Lower lobe of right lung (tissue), 2 donors: ENCODE results near the gene KRTAP10-3. TPM values are rescaled to one million over a fixed set of nuclear protein-coding genes. Genes with fewer than 3 reads are reported as not detected.
"Not testable (repeated sequence)": the region's sequence is repeated elsewhere in the genome, so short reads cannot be mapped to it uniquely, and the experiment has no call there.

Source experiments
- ATAC-seq, 2 donors: fragments of 200-7000 bp; cut with Tn5 transposase; one replicate each; pipeline ENCODE4 v1.9.1; 2020 to 2022; ENCODE audit warnings: mild to moderate bottlenecking in 2 of 2, moderate library complexity in 2 of 2
- DNase-seq: peaks from one replicate; pipeline ENCODE4 v3.0.0-alpha.2; 2020
- H3K27ac ChIP-seq: fragments of 200-600 bp; one replicate; pipeline ENCODE4 v1.8.0; 2022
- H3K27me3 ChIP-seq: fragments of 200-600 bp; one replicate; pipeline ENCODE4 v1.8.0; 2022; ENCODE audit warnings: low read depth
- H3K36me3 ChIP-seq: fragments of 200-600 bp; one replicate; pipeline ENCODE4 v1.8.0; 2022; ENCODE audit warnings: mild to moderate bottlenecking
- H3K4me1 ChIP-seq: fragments of 200-600 bp; one replicate; pipeline ENCODE4 v1.8.0; 2022
- H3K4me3 ChIP-seq: fragments of 200-600 bp; one replicate; pipeline ENCODE4 v1.8.0; 2022; ENCODE audit warnings: mild to moderate bottlenecking
- H3K9me3 ChIP-seq: fragments of 200-600 bp; one replicate; pipeline ENCODE4 v1.8.0; 2022
- intact Hi-C: fragments of 100-400 bp; cut with DNase I; formaldehyde crosslinking; loops from one replicate; pipeline ENCODE4 v1.11.0; 2022
- total RNA-seq: library from RNA; stranded (reverse); fragmentation: NEBNext Ultra II Directional; extraction: Animal tissue kit (Norgen Biotek cat#: 25700); gene quantifications from one replicate; pipeline ENCODE4 v1.2.1, GENCODE V29; 2021
- TF ChIP-seq, protein P1 (sequence below): fragments of 200-600 bp; IDR thresholded peaks from one replicate; pipeline ENCODE4 v1.8.0; 2022; ENCODE audit warnings: antibody characterized with exemption, mild to moderate bottlenecking
- donor health status: DM: no; HTN: yes; CAD: no; lungs with severe emphysema.

KRTAP10-3 gene
- total RNA-seq, 1 donor from 2014 or later = not detected

DNA sequence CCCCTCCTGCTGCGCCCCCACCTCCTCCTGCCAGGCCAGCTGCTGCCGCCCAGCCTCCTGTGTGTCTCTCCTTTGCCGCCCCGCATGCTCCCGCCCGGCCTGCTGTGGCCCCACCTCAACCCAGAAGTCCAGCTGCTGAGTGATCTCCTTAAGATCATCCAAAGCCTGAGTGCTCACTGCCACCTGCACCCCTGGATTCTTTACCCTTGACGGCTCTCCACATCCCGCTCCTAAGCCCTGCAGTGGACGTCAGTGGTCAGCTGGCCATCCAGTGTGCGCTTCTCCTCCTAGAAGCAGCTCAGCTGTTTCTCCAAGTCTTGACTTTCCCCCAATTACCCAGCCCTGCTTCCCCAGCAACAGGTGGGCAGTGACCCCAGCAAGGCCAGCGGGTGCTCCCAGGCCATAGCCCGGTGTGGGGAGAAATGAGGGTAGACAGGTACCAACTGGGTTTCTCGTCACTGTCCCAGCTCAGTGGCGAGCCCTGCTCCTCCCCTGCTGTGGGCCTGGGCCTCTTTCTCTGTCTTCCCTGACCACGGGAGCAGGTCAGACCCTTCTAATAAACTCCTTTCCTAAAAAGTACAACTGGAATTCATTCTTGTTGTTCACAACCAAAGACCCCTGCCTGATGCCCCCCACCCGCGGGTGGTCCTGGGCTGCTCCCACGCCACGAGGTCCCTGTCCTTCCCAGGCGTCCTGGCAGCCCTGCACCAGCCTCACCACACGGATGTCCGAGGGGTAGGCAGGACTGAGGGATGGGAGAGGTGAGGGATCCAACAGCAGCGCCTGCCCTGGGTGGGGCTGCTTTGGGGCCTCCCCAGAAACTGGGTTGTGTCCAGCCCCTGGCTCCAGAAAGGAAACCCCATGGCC is 43.2 kb upstream of the KRTAP10-3 start:
- no peak overlapping the region for H3K27ac ChIP-seq
- no peak overlapping the region for H3K4me3 ChIP-seq
- TF ChIP-seq, protein P1, sequence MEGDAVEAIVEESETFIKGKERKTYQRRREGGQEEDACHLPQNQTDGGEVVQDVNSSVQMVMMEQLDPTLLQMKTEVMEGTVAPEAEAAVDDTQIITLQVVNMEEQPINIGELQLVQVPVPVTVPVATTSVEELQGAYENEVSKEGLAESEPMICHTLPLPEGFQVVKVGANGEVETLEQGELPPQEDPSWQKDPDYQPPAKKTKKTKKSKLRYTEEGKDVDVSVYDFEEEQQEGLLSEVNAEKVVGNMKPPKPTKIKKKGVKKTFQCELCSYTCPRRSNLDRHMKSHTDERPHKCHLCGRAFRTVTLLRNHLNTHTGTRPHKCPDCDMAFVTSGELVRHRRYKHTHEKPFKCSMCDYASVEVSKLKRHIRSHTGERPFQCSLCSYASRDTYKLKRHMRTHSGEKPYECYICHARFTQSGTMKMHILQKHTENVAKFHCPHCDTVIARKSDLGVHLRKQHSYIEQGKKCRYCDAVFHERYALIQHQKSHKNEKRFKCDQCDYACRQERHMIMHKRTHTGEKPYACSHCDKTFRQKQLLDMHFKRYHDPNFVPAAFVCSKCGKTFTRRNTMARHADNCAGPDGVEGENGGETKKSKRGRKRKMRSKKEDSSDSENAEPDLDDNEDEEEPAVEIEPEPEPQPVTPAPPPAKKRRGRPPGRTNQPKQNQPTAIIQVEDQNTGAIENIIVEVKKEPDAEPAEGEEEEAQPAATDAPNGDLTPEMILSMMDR = no peak
- H3K9me3 ChIP-seq = no peaks in the 10 kb centered on the region
- H3K36me3 ChIP-seq = no peaks in the 10 kb centered on the region
- DNase-seq (no peak), ATAC-seq (peak in 1 of 2 donors; percentile 47)
- no peaks in the 10 kb centered on the region for H3K4me1 ChIP-seq
- peaks cover 29% of the 10 kb centered on the region for H3K27me3 ChIP-seq
- intact Hi-C loops = no loop called here

DNA sequence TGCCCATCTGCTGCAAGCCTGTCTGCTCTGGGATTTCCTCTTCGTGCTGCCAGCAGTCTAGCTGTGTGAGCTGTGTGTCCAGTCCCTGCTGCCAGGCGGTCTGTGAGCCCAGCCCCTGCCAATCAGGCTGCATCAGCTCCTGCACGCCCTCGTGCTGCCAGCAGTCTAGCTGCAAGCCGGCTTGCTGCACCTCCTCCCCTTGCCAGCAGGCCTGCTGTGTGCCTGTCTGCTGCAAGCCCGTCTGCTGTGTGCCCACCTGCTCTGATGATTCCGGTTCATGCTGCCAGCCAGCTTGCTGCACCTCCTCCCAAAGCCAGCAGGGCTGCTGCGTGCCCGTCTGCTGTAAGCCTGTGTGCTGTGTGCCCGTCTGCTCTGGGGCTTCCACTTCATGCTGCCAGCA is 42.5 kb upstream of the KRTAP10-3 start:
- H3K4me3 ChIP-seq, H3K36me3 ChIP-seq, H3K9me3 ChIP-seq, ATAC-seq, intact Hi-C loops, DNase-seq, H3K27ac ChIP-seq, H3K4me1 ChIP-seq: not testable (repeated sequence)
- H3K27me3 ChIP-seq = peaks cover 30% of the 10 kb centered on the region

DNA sequence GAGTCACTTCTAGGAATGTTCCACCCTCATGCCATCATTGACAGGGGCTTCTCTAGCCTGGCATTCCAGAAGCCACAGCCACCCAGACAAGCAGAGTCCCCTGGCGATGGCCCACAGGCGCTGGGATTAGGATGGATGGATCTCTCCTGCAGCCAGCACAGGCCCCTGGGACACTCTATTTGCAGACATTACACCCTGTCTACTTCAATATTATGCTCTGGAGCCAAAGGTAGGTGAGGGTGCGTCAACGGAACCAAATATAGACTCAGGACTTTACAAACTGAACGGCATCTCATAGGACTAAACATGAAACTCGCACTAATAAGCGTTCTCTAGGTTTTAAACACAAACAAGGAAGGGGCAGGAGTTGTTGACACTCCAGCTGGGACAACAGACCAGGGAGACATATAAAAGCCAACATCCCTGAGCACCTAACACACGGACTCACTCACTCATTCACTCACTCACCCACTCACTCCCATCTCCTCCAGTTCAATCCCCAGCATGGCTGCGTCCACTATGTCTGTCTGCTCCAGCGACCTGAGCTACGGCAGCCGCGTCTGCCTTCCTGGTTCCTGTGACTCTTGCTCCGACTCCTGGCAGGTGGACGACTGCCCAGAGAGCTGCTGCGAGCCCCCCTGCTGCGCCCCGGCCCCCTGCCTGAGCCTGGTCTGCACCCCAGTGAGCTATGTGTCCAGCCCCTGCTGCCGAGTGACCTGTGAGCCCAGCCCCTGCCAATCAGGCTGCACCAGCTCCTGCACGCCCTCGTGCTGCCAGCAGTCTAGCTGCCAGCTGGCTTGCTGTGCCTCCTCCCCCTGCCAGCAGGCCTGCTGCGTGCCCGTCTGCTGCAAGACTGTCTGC is 41.8 kb upstream of the KRTAP10-3 start, which contains the start of gene KRTAP10-7:
KRTAP10-7 (plus strand) TSS at position 480 of the 861 bp plus-strand sequence; CDS start at position 505, 25 bp downstream.
- ATAC-seq, H3K36me3 ChIP-seq, DNase-seq, H3K27ac ChIP-seq, H3K4me1 ChIP-seq, intact Hi-C loops, H3K4me3 ChIP-seq, H3K9me3 ChIP-seq: not testable (repeated sequence)
- H3K27me3 ChIP-seq = peaks cover 33% of the 10 kb centered on the region

DNA sequence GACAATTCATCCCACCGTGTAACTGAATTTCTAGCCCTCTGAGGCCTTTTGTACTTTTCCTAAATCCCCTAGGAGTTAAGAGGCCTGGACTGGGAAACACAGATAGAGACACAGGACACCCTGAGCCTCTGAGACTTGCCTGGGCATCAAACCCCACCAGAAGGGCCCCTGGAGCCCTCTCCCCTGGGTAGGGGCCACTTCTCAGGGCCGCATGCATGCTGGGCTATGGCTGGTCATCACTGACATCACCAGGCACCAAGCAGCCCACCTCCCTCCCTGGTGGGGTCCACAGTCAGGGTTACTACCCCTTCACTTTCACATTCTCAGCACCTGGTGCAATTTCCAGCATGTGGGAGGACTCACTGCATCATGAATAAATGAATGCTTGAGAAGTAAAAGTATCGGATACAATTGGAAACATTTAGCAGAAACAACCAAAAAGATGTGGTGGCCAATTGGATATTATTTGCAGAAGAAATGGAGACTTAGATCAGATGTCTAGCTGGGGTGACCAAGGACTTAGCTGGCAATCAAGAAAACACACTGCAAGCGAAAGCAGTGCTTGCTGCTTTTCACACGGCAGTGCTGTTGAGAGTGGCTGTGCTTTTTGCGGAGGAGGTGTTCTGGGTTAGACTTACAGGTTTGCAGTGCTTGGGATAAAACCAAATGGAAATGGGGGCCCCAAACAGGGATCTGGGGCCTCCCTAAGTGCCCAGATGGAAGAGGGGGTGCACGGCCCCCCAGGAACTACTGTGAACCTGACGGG is 40.9 kb upstream of the KRTAP10-3 start:
- Histone ChIP-seq H3K4me3 (no peak overlapping the region), H3K9me3 (no peaks in the 10 kb centered on the region), H3K27ac (no peak overlapping the region), H3K27me3 (peaks cover 32% of the 10 kb centered on the region), H3K36me3 (no peaks in the 10 kb centered on the region), H3K4me1 (no peaks in the 10 kb centered on the region)
- TF ChIP-seq, protein P1 = no peak
- ATAC-seq (no peak), DNase-seq (no peak)
- intact Hi-C loops = no loop called here

DNA sequence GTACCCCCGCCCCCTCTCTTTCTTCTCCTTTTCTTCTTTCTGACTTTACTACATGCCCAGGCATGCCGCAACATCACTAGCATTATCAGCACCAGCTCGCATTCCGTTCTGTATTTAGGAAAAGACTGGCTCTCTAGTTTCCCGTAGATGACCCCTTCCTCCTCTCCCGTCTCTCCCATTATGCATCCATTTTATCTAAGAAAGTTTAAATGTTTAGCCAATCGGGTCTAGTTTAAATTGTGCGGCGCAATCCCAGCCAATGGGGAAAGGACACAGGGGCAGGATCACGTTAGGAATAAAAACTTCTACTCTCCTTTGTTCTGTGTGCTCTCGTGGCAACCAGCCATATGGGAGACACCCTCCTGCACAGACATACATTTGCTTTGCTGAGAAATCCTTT is 39.5 kb upstream of the KRTAP10-3 start:
- H3K9me3 ChIP-seq = no peaks in the 10 kb centered on the region
- no peak overlapping the region for H3K27ac ChIP-seq
- TF ChIP-seq, protein P1 = no peak
- ATAC-seq (no peak), DNase-seq (no peak)
- intact Hi-C loops = no loop called here
- H3K4me3 ChIP-seq = no peak overlapping the region
- no peaks in the 10 kb centered on the region for H3K36me3 ChIP-seq
- H3K4me1 ChIP-seq = no peaks in the 10 kb centered on the region
- H3K27me3 ChIP-seq = peaks cover 23% of the 10 kb centered on the region

DNA sequence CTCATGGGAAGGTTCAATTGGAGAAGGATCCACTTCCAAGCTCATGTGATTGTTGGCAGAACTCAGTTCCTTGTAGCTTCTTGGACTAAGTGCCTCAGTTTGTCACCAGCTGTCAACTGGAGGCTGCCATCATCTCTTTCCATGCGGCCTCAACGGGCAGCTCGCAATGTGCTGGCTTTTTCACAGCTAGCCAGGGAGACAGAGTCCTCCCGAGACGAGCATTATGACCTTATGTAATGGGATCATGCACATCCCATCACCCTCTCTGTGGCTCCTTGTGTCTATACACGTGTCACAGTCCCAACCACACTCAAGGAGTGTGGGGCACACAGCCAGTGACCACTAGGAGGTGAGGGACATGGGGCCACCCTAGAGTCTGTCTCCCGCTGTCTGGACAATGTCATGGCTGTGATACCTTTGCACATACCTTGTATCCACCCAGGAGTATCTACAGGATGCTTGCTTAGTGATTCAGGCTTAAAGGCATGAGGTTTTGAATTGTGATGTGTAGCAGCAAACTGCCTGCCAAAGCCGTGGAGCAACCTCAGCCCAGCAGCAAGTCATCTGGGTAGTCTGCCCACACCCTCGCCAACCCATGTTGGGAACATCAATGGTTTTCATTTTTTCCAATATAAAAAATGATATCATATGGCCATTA is 37.6 kb upstream of the KRTAP10-3 start:
- no peak overlapping the region for H3K4me3 ChIP-seq
- TF ChIP-seq, protein P1 = no peak
- H3K27ac ChIP-seq = no peak overlapping the region
- ATAC-seq = no peak
- H3K27me3 ChIP-seq = peaks cover 13% of the 10 kb centered on the region
- no peaks in the 10 kb centered on the region for H3K36me3 ChIP-seq
- no peak for DNase-seq
- H3K9me3 ChIP-seq = no peaks in the 10 kb centered on the region
- no peaks in the 10 kb centered on the region for H3K4me1 ChIP-seq
- intact Hi-C loops = no loop called here
